Transverse colon (tissue), 3 donors: Measurements from ENCODE around the gene MACC1.

ENCODE experiments used
- CTCF ChIP-seq, 5 experiments: fragments of 200-600 bp in 3 of 5; fragments of 450-650 bp in 2 of 5; sonication (generic) in 3 of 5; IDR thresholded peaks; 1 replicate in 2 of 5; 2 replicates in 3 of 5; pipeline ENCODE4 v1.5.1; 2016 to 2017; ENCODE audit warnings: antibody characterized with exemption in 5 of 5, inconsistent platforms in 3 of 5, mild to moderate bottlenecking in 2 of 5, moderate library complexity in 1 of 5
- POLR2A ChIP-seq: fragments of 450-650 bp; IDR thresholded peaks from one replicate; pipeline ENCODE4 v1.6.1; 2016; ENCODE audit warnings: antibody characterized with exemption, mild to moderate bottlenecking, moderate library complexity

DNA sequence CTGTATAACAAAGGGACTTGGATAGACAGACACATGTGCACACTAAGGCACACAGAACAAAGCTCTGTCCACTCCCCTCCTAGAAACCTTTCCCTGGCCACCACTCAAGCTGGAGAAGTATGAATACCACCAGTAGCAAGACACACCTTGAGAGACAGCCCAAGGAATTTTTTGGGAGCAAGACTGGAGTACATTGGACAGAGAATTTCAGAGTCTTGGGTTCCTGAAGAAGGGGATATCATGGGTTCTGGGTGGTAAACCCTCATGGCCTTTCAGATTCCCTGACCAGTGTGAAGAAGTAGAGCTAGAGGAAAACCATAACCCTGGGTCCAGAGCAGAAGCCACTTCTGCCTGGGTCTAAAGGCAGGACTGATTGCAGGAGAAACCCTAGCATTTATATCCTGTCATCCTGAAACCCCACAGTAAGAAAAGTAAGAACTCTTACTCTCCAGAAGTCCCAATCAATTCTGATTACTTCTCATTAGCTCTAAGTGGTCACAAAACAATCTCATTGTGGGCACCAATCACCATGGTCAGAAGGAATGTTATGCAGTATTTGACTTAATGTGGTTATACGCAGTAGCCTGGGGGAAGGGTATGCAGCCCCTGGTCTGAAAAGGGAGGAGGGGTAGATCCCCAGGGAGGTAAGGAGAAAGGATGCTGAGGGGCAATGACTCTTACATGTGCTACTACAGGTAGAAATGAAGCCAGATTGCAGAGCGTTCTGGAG is 20.4 kb upstream of the MACC1 start:
- TF ChIP-seq POLR2A: no peak
- TF ChIP-seq CTCF (IDR thresholded peaks at IDR 0.05): no peak
